ENCODE results near the gene PDLIM5. TPM values are rescaled to one million over a fixed set of nuclear protein-coding genes. Genes with fewer than 3 reads are reported as not detected.

Gene PDLIM5
- total RNA-seq, 1 experiment from 2014 or later: 58.0 TPM

GRCh38 chr4:94504545-94504944 is 52.8 kb downstream of the PDLIM5 start:
- Histone ChIP-seq H3K79me2 (ENCODE audit: insufficient read depth, low read length) (peaks cover 1% of the 10 kb centered on the region; the same call in 1 of the 2 replicates), H3K9ac (ENCODE audit: extremely low read depth, insufficient read length, low read length) (no peak overlapping the region), H3K27me3 (ENCODE audit: insufficient read depth, low read length) (no peaks in the 10 kb centered on the region), H3K14ac (ENCODE audit: insufficient read depth, low read length) (no peak overlapping the region), H3K9me3 (ENCODE audit: control insufficient read depth, low read depth, low read length) (no peaks in the 10 kb centered on the region), H2BK15ac (ENCODE audit: low read depth, low read length) (no peak overlapping the region), H2AK5ac (ENCODE audit: insufficient read length, low read length) (no peak overlapping the region), H4K5ac (ENCODE audit: insufficient read length, low read depth, low read length) (no peak overlapping the region), H3K23me2 (ENCODE audit: insufficient read length, low read depth, low read length, poor library complexity, severe bottlenecking) (no peaks in the 10 kb centered on the region), H4K91ac (ENCODE audit: insufficient read length, low read depth, low read length) (no peak overlapping the region), H2BK120ac (ENCODE audit: low read depth, low read length, poor library complexity, severe bottlenecking) (no peak overlapping the region), H3K4ac (ENCODE audit: low read depth, low read length) (no peak overlapping the region), H3K18ac (ENCODE audit: insufficient read length, low read depth, low read length) (no peak overlapping the region), H2BK20ac (ENCODE audit: low read depth, low read length, poor library complexity, severe bottlenecking) (no peak overlapping the region), H3K27ac (ENCODE audit: insufficient read length, low read depth, low read length) (no peak overlapping the region), H3K56ac (ENCODE audit: insufficient read length, low read depth, low read length) (no peak overlapping the region), H4K20me1 (ENCODE audit: control insufficient read depth, insufficient read depth, insufficient read length) (no peaks in the 10 kb centered on the region), H3T11ph (ENCODE audit: low read length) (no peak overlapping the region), H3K4me1 (ENCODE audit: insufficient read depth, low read length) (no peaks in the 10 kb centered on the region; the same call in 1 of the 2 replicates), H3K79me1 (ENCODE audit: insufficient read depth, low read depth, low read length, poor library complexity, severe bottlenecking) (no peaks in the 10 kb centered on the region), H3K4me2 (ENCODE audit: insufficient read depth, insufficient read length, low read length) (no peak overlapping the region), H2AFZ (ENCODE audit: low read length) (no peak overlapping the region), H4K8ac (replicated peaks; ENCODE audit: insufficient read length, low read depth, low read length) (no peak overlapping the region), H2BK5ac (ENCODE audit: insufficient read length, low read length) (no peak overlapping the region), H3K23ac (ENCODE audit: insufficient read length, low read depth, low read length) (no peak overlapping the region), H2BK12ac (ENCODE audit: insufficient read length, low read depth, low read length) (no peak overlapping the region)
- Mint-ChIP-seq H3K27me3 (ENCODE audit: low read depth) (no peaks in the 10 kb centered on the region), H3K9me3 (peaks cover 5 to 6% of the 10 kb centered on the region in 2 experiments; a peak in 3 of 5 replicates), H3K4me3 (no peak overlapping the region), H3K27ac (no peak overlapping the region), H3K4me1 (peaks cover 6 to 14% of the 10 kb centered on the region in 2 experiments; a peak in 1 of 4 replicates), H3K36me3 (ENCODE audit: insufficient read depth in 1 of 3, low read depth in 3 of 3) (peaks cover 0 to 9% (median 8%) of the 10 kb centered on the region in 3 experiments; a peak in 5 of 7 replicates)
- no CpG with 5 or more reads among the region's 4 CpGs for WGBS (ENCODE audit: extremely low coverage, insufficient read length, low lambda C conversion rate)
- no peak for TF ChIP-seq CTCF (conservative IDR thresholded peaks at IDR 0.05)
- no peak for DNase-seq

All from H9 (cell line).